ENCODE data around the gene CLBA1.

DNA sequence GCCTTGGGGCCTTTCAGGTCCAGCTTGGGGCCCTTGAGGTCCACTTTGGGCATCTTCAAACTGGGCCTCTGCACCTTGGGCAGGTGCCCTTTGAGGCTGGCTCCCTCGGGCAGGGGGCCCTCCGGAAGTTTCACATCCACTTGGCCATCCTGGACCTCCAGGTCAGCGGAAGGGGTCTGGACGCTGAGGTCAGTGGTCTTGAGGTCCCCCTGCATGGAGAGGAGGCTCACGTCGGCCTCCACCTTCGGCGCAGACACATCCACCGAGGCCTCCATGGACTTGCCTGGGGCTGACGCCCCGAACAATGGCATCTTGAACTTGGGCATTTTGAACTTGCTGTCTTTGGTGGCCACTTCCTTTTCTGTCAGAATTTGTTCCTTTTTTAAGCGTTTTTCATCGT is 32.5 kb upstream of the CLBA1 start:
- TF ChIP-seq CTCF (IDR thresholded peaks at IDR 0.05) (no peak), POLR2A (IDR thresholded peaks at IDR 0.05) (no peak)
